ENCODE data around the gene B4GALNT1. TPM values are rescaled to one million over a fixed set of nuclear protein-coding genes. Genes with fewer than 3 reads are reported as not detected.

B4GALNT1 gene
- total RNA-seq, 1 experiment from 2014 or later = 31.3 TPM

DNA sequence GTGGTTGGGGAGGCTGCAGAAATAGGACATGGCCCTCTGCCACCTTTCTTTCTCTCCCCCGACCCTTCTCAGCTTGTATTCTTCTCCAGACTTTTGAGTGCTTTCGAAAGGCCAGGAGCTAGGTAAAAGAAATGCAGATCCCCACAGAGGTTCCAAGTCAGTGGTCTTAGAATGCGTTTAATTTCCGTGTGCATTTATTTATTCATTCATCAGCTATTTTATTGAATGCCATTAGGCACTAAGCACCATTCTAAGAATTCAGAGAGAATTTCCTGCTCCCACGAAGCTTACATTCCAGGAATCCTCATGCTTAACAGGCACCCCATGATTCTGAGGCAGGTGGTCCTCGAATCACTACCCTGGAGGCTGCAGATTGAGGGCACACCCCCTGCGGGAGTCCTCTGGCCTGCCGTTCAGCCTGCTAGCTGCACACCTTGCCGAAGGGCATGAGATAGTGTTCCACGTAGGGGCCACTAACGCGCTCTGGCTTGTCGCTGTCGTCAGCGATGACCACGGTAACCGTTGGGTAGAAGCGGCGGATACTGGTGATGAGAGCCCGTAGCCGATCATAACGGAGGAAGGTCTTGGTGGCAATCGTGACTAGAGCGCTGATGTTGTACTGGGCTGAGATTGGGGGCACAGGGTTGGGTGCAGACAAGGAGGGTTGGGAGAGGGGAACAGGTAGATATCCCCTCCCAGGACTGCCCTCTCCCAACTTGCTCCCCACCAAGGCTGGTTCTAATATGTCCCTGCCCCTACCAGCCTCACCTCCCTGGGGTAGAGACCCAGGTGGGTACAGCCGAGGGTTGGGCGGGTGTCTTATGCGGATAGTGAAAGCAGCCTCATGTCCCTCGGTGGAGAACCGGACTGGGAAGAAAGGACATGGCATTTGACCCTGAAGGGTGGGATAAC lies 4.5 kb downstream of the B4GALNT1 start:
- H3K9me3 ChIP-seq (ENCODE audit: control insufficient read depth in 1 of 2, insufficient read depth in 1 of 2, low read depth in 1 of 2, low read length in 2 of 2) = no peaks in the 10 kb centered on the region
- ATAC-seq (no peak), DNase-seq (ENCODE audit: low read depth, low spot score) (no peak)
- H2AFZ ChIP-seq (ENCODE audit: low read depth, low read length, poor library complexity, severe bottlenecking) = no peak overlapping the region
- no peak overlapping the region for H3K27ac ChIP-seq (ENCODE audit: low read depth, low read length)
- H3K27me3 ChIP-seq (ENCODE audit: insufficient read depth, low read length) = peaks cover under 1% of the 10 kb centered on the region; the same call in 1 of the 2 replicates
- peaks cover 0 to 14% of the 10 kb centered on the region in 2 experiments; a peak in 2 of 4 replicates for H3K36me3 ChIP-seq (ENCODE audit: control insufficient read depth in 1 of 2, insufficient read depth in 2 of 2, low read length in 2 of 2)
- no peak overlapping the region for H3K4me2 ChIP-seq (ENCODE audit: low read length)
- intact Hi-C loops (cut with micrococcal nuclease) = no loop called here
- ChIA-PET RAD21 (ENCODE audit: low non-redundant PET in 1 of 2, low total read pairs in 2 of 2, uncharacterized antibody in 2 of 2, unreplicated experiment in 2 of 2) (no interaction called here), CTCF (no interaction called here), POLR2A (no interaction called here)
- BruUV-seq (replicated peaks) = no TSS peak
- H3K4me1 ChIP-seq (ENCODE audit: control insufficient read depth in 1 of 2, insufficient read depth in 2 of 2, low read length in 2 of 2) = peaks cover 6 to 15% of the 10 kb centered on the region in 2 experiments; a peak in 3 of 4 replicates
- peaks cover 13% of the 10 kb centered on the region for H3K79me2 ChIP-seq (ENCODE audit: insufficient read depth, low read length)
- no peak overlapping the region for H3K9ac ChIP-seq (ENCODE audit: low read length)
- TF ChIP-seq TCF7L2 (IDR thresholded peaks at IDR 0.05; ENCODE audit: borderline replicate concordance, extremely low read depth, insufficient read depth, insufficient read length) (no peak), CEBPB (IDR thresholded peaks at IDR 0.05; ENCODE audit: low read depth) (no peak), EZH2phosphoT487 (IDR thresholded peaks at IDR 0.05; ENCODE audit: borderline replicate concordance) (no peak), RAD21 (IDR thresholded peaks at IDR 0.05; ENCODE audit: low read depth) (no peak), EZH2 (IDR thresholded peaks at IDR 0.05) (no peak), CTCF (IDR thresholded peaks at IDR 0.05 in 2 of 3, conservative IDR thresholded peaks at IDR 0.05 in 1 of 3; ENCODE audit: borderline replicate concordance in 1 of 3, insufficient read depth in 1 of 3, low read depth in 2 of 3, low read length in 2 of 3) (no peak), SRF (IDR thresholded peaks at IDR 0.05; ENCODE audit: low read depth) (no peak), SP1 (IDR thresholded peaks at IDR 0.05; ENCODE audit: low read depth) (no peak), YY1 (IDR thresholded peaks at IDR 0.05; ENCODE audit: extremely low read depth, insufficient replicate concordance, low read depth, low read length) (no peak), ATF3 (IDR thresholded peaks at IDR 0.05) (no peak), POLR2AphosphoS5 (IDR thresholded peaks at IDR 0.05; ENCODE audit: low read depth, low read length) (no peak), EGR1 (IDR thresholded peaks at IDR 0.05; ENCODE audit: low read depth) (no peak), JUND (IDR thresholded peaks at IDR 0.05) (no peak), SIN3A (IDR thresholded peaks at IDR 0.05; ENCODE audit: low read depth) (no peak), ZFX (IDR thresholded peaks at IDR 0.05) (no peak), POLR2A (IDR thresholded peaks at IDR 0.05; ENCODE audit: borderline replicate concordance, extremely low read depth, insufficient read depth, insufficient read length) (no peak), REST (IDR thresholded peaks at IDR 0.05; ENCODE audit: low read depth) (no peak), ZNF274 (IDR thresholded peaks at IDR 0.05; ENCODE audit: low read depth, low read length) (no peak), FOSL1 (IDR thresholded peaks at IDR 0.05; ENCODE audit: low read depth) (no peak)
- TF ChIP-seq, protein P1, sequence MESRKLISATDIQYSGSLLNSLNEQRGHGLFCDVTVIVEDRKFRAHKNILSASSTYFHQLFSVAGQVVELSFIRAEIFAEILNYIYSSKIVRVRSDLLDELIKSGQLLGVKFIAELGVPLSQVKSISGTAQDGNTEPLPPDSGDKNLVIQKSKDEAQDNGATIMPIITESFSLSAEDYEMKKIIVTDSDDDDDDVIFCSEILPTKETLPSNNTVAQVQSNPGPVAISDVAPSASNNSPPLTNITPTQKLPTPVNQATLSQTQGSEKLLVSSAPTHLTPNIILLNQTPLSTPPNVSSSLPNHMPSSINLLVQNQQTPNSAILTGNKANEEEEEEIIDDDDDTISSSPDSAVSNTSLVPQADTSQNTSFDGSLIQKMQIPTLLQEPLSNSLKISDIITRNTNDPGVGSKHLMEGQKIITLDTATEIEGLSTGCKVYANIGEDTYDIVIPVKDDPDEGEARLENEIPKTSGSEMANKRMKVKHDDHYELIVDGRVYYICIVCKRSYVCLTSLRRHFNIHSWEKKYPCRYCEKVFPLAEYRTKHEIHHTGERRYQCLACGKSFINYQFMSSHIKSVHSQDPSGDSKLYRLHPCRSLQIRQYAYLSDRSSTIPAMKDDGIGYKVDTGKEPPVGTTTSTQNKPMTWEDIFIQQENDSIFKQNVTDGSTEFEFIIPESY (IDR thresholded peaks at IDR 0.05; ENCODE audit: extremely low read depth, insufficient replicate concordance, low read length) = no peak
- no peak overlapping the region for H3K4me3 ChIP-seq (replicated peaks in 1 of 2; ENCODE audit: low read depth in 1 of 2, low read length in 2 of 2)
- H4K20me1 ChIP-seq (ENCODE audit: insufficient read depth) = no peaks in the 10 kb centered on the region
- H3K9me2 ChIP-seq (ENCODE audit: insufficient read depth) = no peaks in the 10 kb centered on the region

Measured in HCT116 (cell line).